GM12872 (cell line): Measurements from ENCODE around the gene LCNL1.

ENCODE experiments used
- CTCF ChIP-seq: IDR thresholded peaks from 3 replicates; pipeline ENCODE4 v1.5.1; 2011; ENCODE audit warnings: low read depth, mild to moderate bottlenecking, low read length, moderate library complexity; ENCODE audit not compliant: insufficient read depth

Gene LCNL1

GRCh38 chr9:136988872-136989271 lies 6.1 kb downstream of the LCNL1 start:
- no peak for TF ChIP-seq CTCF

- no peak for TF ChIP-seq CTCF
Measured at GRCh38 chr9:136990242-136990911, 7.6 kb downstream of the LCNL1 start.

- TF ChIP-seq CTCF: no peak
Measured at GRCh38 chr9:136991993-136992818, 9.4 kb downstream of the LCNL1 start, which contains the start of gene PAXX. TSS of gene PAXX (plus strand) at chr9:136992422. CDS start at chr9:136992444, 22 bp downstream.

GRCh38 chr9:136992819-136993369 lies 10.1 kb downstream of the LCNL1 start:
- no peak; the same call in 2 of the 3 replicates for TF ChIP-seq CTCF

GRCh38 chr9:136994180-136994887 lies 11.5 kb downstream of the LCNL1 start:
- no peak for TF ChIP-seq CTCF

GRCh38 chr9:136994888-136995230 lies 12.1 kb downstream of the LCNL1 start:
- no peak for TF ChIP-seq CTCF

- no peak for TF ChIP-seq CTCF
Measured at GRCh38 chr9:136995362-136995761, 12.6 kb downstream of the LCNL1 start.
